Skeletal muscle tissue (tissue), 4 donors: ENCODE measurements around the gene CEP135. TPM values are rescaled to one million over a fixed set of nuclear protein-coding genes. Genes with fewer than 3 reads are reported as not detected.

ENCODE experiments used
- H3K27ac ChIP-seq: one replicate; pipeline ENCODE4 v1.7.0; 2013; ENCODE audit warnings: mild to moderate bottlenecking, low read depth, low read length, inconsistent platforms
- H3K27me3 ChIP-seq, 3 donors: one replicate each; pipeline ENCODE4 v1.7.0; 2013; ENCODE audit warnings: low read length in 3 of 3; ENCODE audit not compliant: control insufficient read depth in 3 of 3, insufficient read depth in 3 of 3
- H3K36me3 ChIP-seq, 3 donors: one replicate each; pipeline ENCODE4 v1.7.0; 2013; ENCODE audit warnings: low read length in 3 of 3; ENCODE audit not compliant: control insufficient read depth in 3 of 3, insufficient read depth in 3 of 3
- H3K4me1 ChIP-seq, 3 donors: one replicate each; pipeline ENCODE4 v1.7.0; 2013; ENCODE audit warnings: low read length in 3 of 3, mild to moderate bottlenecking in 3 of 3; ENCODE audit not compliant: control insufficient read depth in 3 of 3, insufficient read depth in 3 of 3
- H3K4me3 ChIP-seq, 3 donors: one replicate each; pipeline ENCODE4 v1.7.0; 2013; ENCODE audit warnings: low read length in 3 of 3
- H3K9ac ChIP-seq, 3 donors: one replicate each; pipeline ENCODE4 v1.7.0; 2013; ENCODE audit warnings: low read length in 3 of 3, mild to moderate bottlenecking in 3 of 3, moderate library complexity in 2 of 3, low read depth in 1 of 3
- H3K9me3 ChIP-seq, 3 donors: one replicate each; pipeline ENCODE4 v1.7.0; 2013; ENCODE audit warnings: low read length in 3 of 3; ENCODE audit not compliant: control insufficient read depth in 3 of 3
- total RNA-seq: library from RNA; depleted of rRNA; stranded (reverse); fragments of >200 nt; gene quantifications from one replicate; pipeline ENCODE4 v1.2.3, GENCODE V29; 2014
- donor health status: Osteomylitis.

CEP135 gene
- total RNA-seq, 1 donor from 2014 or later, result 5.7 TPM

DNA sequence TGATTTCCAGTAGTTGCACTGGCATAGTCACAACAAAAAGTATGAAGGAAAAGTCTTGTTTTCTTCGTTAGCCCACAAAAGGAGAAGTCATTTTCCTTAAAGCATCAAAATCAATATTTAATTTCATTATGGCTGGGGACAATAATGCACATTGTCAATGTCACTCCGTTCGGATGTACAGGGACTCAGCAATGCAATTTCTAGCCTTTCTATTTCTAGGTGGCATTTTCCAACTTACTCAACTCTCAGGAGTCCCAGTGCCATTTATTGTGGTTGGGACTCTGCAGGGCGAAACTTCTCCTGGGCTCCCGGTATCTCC, 99.6 kb downstream of the CEP135 start:
- H3K27me3 ChIP-seq, result peaks cover 14 to 16% (median 15%) of the 10 kb centered on the region in 3 donors
- no peak overlapping the region for H3K27ac ChIP-seq
- peak overlapping the region in 2 of 3 donors; percentile 30 to 58 for H3K4me3 ChIP-seq
- no peaks in the 10 kb centered on the region for H3K9me3 ChIP-seq
- peaks cover 0 to 7% (median 4%) of the 10 kb centered on the region in 3 donors for H3K4me1 ChIP-seq
- no peaks in the 10 kb centered on the region for H3K36me3 ChIP-seq
- H3K9ac ChIP-seq, result no peak overlapping the region

DNA sequence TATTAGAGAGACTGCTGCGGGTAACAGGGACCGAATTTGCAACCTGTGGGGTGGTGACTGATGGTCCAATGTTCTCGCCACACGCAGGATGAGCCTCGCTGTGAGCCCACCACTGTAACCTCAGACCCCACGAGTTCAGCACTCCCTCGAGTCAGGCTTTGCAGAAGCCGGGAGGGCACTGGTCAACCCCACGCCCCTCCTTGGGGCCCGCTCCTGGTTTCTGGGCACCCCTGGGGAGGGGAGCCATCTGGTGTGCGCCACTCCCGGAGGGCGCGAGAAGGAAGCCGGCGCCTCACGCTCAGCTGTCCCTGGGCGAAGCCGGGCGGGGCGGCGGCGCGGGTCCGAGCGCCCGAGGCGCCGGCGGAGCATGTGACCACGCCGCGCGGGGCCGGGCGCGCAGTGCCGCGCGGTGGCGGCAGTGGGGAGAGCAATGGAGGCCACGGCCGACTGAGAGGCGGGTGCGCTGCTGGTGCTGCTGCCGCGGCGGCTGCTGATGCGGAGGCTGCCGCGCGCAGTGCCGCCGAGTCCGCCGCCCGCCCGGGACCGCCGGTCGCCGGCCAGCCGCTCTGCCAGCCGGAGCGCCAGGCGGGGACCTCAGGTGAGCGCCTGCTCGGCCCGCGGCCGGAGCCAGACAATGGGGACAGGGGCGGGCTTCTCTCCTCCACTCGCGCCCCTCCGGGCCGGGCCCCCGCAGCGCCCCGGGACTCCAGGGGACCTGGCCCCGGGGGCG, 100.1 kb downstream of the CEP135 start:
- Histone ChIP-seq H3K9me3 (no peaks in the 10 kb centered on the region), H3K36me3 (no peaks in the 10 kb centered on the region), H3K9ac (no peak overlapping the region), H3K4me1 (peaks cover 0 to 7% (median 4%) of the 10 kb centered on the region in 3 donors), H3K27me3 (peaks cover 14 to 16% (median 15%) of the 10 kb centered on the region in 3 donors), H3K4me3 (peak overlapping the region; percentile 30 to 58 (median 46)), H3K27ac (no peak overlapping the region)

DNA sequence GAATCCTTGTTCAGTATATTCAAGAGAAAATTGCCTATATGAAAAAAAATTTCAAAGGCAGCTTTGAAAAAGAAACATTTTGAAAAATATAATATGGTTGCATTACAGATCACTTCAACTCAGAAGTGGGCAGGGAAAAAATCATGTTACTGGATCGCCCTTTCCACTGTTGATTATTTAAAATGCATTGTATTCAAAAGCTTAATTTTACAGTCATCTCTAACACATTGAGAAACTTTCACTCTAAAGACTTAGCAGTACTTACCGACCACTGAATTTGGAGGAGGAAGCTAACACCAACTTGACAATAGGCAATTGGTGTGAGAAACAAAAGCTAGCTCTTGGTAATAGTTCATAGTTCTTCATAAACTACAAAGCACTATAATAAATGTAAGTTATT, 101.9 kb downstream of the CEP135 start:
- H3K27ac ChIP-seq, result no peak overlapping the region
- no peak overlapping the region for H3K9ac ChIP-seq
- H3K27me3 ChIP-seq, result peaks cover 14 to 16% (median 15%) of the 10 kb centered on the region in 3 donors
- no peaks in the 10 kb centered on the region for H3K9me3 ChIP-seq
- no peaks in the 10 kb centered on the region for H3K36me3 ChIP-seq
- H3K4me1 ChIP-seq, result peaks cover 0 to 7% (median 4%) of the 10 kb centered on the region in 3 donors
- H3K4me3 ChIP-seq, result no peak overlapping the region

DNA sequence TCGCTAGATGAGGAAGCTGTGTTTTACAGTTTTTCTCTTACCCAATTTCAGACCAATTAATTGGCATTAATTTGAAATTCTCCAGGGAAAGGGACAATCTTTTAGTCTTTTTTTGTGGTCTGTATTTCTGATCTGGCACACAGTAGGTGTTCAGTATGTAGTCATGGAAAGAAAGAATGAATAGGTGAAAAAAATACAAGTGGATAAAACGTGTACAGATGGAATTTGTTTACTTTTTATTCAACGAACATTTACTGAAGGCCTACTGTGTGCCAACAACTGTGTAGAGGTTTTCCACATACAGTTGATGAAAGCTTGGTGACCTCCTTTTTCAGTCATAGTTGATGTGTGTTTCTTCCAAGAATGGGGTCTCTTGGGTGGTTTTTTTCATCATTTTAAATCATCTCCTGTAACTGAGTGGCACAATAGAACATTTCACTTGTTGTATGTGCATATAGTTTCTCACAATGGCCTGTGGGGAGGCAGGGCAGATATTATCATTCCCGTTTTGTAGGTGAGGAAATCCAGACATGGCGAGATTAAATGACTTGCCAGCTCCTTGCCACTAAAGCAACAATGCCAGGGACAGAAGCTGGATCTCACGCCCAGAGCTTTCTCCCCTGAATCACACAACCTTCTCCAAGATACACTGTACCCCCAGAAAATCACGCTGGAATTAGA, 102.4 kb downstream of the CEP135 start:
- Histone ChIP-seq H3K27me3 (peaks cover 14 to 16% (median 15%) of the 10 kb centered on the region in 3 donors), H3K36me3 (no peaks in the 10 kb centered on the region), H3K9me3 (no peaks in the 10 kb centered on the region), H3K9ac (no peak overlapping the region), H3K4me1 (peaks cover 0 to 7% (median 4%) of the 10 kb centered on the region in 3 donors), H3K27ac (no peak overlapping the region), H3K4me3 (no peak overlapping the region)

DNA sequence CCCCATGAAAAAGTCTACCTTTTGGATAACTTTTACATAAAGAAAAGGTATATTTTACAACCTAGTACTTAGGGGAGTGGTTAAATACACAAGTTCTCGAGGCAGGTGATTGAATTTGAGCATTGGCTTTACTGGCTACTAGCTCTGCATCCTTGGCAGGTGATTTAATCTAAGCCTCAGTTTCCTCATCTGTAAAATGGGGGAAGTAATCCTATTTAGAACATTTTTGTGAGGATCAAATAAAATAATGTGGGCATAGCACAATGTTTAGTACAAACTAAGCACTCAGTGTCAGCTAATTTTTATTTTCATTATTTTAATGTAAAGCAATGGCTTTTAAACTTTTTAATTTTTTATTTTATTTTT, 102.9 kb downstream of the CEP135 start:
- Histone ChIP-seq H3K4me3 (no peak overlapping the region), H3K36me3 (no peaks in the 10 kb centered on the region), H3K27ac (no peak overlapping the region), H3K9me3 (no peaks in the 10 kb centered on the region), H3K4me1 (peaks cover 0 to 7% (median 4%) of the 10 kb centered on the region in 3 donors), H3K9ac (no peak overlapping the region), H3K27me3 (peaks cover 14 to 16% (median 15%) of the 10 kb centered on the region in 3 donors)

DNA sequence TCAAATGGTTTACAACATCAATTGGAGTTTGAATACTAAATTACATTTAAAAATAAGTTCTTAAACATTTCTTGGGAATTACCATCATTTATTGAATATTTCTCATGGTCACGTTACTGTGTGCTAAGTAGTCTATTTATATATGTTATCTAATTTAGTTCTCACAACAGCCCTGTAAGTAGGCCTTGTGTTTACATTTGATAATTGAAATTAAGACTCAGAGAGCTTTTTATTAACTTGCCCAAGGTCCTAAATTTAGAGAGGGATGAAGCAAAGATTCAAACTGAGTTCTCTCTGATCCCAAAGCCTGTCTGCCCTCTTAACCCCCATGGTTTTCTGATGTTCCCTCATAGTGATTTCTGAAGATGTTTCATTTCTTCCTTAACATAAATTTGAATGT, 103.7 kb downstream of the CEP135 start:
- no peak overlapping the region for H3K27ac ChIP-seq
- H3K27me3 ChIP-seq, result peaks cover 14 to 16% (median 15%) of the 10 kb centered on the region in 3 donors
- H3K9me3 ChIP-seq, result no peaks in the 10 kb centered on the region
- no peak overlapping the region for H3K9ac ChIP-seq
- no peaks in the 10 kb centered on the region for H3K36me3 ChIP-seq
- H3K4me3 ChIP-seq, result no peak overlapping the region
- peaks cover 0 to 7% (median 4%) of the 10 kb centered on the region in 3 donors for H3K4me1 ChIP-seq

DNA sequence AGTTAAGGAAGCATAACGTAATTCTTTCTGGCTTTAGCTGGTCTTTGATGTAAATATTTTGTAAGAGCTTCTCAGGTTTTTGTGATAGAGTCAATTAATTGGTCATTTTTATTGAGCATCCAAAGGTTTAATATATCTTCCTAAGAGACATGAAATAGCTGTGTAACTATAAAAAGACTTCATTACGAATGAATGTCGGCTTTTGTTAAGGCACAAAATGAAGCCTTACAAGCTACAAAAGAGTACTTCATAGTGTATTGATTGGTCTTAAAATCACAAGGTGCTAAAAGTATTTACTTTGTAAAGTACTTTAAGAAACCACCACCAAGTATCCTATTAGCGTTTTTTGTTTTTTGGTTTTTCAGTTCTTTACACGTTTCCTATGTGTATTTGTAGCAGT, 104.2 kb downstream of the CEP135 start:
- no peak overlapping the region for H3K9ac ChIP-seq
- H3K9me3 ChIP-seq, result no peaks in the 10 kb centered on the region
- H3K27ac ChIP-seq, result no peak overlapping the region
- H3K4me1 ChIP-seq, result peaks cover 0 to 7% (median 4%) of the 10 kb centered on the region in 3 donors
- H3K4me3 ChIP-seq, result no peak overlapping the region
- peaks cover 14 to 16% (median 15%) of the 10 kb centered on the region in 3 donors for H3K27me3 ChIP-seq
- H3K36me3 ChIP-seq, result no peaks in the 10 kb centered on the region

DNA sequence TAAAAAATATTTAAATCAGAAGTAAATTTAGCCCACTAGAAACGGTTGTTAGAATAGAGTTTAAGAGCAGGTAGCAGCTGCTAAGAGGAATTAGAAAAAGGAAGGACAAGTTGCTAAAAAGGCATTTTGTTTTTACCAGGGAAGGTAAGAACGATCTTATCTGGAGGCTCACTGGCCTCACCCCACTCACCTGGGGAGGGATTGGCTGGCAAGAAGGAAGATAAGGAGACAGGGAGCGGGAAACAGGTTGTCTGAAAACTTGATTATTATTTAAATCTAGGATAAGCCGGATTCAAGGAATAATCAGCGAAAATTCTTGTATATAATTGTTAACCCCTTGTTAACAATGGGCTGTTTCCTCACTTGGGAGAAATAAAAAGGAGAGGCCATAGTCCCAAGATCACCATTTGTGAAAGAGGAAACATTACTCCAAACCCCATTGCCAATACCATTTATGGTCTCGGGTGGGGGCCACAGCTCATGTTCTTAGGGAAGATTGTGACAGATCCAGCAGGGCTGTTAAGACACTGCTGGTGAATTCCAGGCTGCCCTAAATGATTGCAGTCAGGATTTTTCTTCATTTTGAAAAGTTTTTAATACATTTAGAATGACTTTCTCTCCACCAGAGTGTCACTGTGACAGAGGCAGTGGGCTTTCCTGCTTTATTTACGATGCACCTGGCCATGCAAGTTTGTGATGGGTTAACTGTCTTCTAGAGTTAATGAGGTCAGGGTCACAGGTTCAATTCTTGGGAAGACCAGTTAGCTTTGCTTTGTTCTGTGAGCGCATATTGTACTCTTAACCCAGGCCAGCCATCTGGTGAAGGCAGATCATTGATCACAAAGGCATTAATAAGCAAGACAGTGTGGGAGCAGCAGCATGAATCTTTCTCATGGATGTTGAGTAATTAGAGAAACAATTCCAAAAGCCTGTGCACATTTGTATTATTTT, 106.6 kb downstream of the CEP135 start:
- Histone ChIP-seq H3K27me3 (peaks cover 6 to 11% (median 11%) of the 10 kb centered on the region in 3 donors), H3K36me3 (no peaks in the 10 kb centered on the region), H3K4me1 (no peaks in the 10 kb centered on the region), H3K9me3 (no peaks in the 10 kb centered on the region), H3K9ac (no peak overlapping the region), H3K4me3 (no peak overlapping the region), H3K27ac (no peak overlapping the region)

DNA sequence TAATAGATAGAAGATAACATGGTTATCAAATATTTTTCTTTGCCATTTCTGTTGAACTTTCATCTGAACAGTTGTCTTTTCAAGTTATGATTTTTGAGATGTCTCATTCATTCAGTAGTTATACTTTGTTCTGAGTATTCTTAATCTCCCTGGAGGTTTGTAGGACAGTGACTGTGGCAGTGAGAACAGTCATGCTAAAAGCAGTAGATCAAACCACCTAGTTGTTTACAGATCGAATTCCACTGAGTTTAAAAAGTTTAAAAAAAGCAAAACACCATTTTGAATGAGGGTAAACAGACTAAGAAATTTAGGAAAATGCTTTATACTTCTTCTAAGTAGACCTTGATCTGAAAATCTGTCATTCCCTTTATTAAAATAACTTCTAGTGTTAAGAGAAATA, 107.2 kb downstream of the CEP135 start:
- Histone ChIP-seq H3K4me1 (no peaks in the 10 kb centered on the region), H3K27me3 (peaks cover 6 to 12% (median 7%) of the 10 kb centered on the region in 3 donors), H3K36me3 (no peaks in the 10 kb centered on the region), H3K9ac (no peak overlapping the region), H3K27ac (no peak overlapping the region), H3K9me3 (no peaks in the 10 kb centered on the region), H3K4me3 (no peak overlapping the region)
